Activated CD4-positive, alpha-beta T cell treated with anti-CD3 and anti-CD28 coated beads, Interleukin-2, Interleukin-4, amounts not matched to agents 100 ng/mL and 50 ng/mL, durations not matched to agents 16 hours and 8 hours (primary cell): ENCODE results near the gene FCHSD2.
A peak's percentile ranks its signal among the peaks of the same experiment; 100 is the strongest.

Experiments used
- DNase-seq: peaks from one replicate; pipeline ENCODE4 v3.0.0-alpha.2; 2020; ENCODE audit warnings: low spot score

The FCHSD2 gene

GRCh38 chr11:73142128-73142377 lies at the start of gene FCHSD2:
Gene FCHSD2, minus strand, starts transcription at chr11:73142318. Its CDS starts 441 bp downstream, at chr11:73141877.
- no peak for DNase-seq

- no peak for DNase-seq
These were observed 49.0 kb upstream of the FCHSD2 start for GRCh38 chr11:73191151-73191550.

- no peak for DNase-seq
These were observed 48.4 kb upstream of the FCHSD2 start for GRCh38 chr11:73190557-73190885.

- no peak for DNase-seq
These were observed 47.8 kb upstream of the FCHSD2 start for GRCh38 chr11:73189723-73190556.

DNA sequence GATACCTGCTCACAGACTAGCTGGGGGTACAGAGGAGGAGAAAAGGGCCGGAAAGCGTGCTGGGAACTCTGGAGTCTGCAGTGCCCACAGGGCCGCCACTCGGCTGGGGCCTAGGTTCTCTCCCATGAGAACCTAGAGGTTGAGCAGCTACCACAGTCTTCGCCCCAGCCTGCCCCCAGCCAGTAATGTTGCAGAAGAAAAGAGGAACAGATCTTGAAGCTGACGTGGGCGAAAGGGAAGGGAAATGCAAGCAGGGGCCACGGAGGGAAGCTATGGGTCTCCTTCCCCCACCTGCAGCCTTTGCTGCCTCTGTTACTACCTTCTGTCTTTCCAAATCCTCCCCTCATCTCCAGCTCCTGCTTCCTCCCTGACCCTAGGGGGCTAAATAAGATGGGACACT lies 47.2 kb upstream of the FCHSD2 start:
- DNase-seq: no peak

DNA sequence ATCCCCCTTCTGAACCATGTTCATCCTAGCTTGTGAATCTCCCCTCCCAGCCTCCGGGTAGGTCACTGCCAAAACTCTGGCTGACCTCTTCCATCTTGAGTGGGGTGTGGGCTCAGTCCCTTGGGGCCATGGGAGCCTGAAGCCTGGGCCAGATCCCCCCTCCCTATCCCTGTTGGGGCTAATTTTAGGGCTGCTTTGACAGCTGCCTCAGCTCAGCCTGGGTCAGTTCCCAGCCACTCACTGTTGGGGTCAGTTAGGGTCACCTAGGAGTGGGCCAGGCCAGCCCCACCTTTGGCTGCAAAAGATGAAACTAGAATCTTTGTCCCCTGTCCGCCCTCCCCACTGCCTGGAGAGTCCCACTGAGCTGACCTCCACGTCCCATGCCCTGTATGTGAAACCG lies 46.2 kb upstream of the FCHSD2 start:
- no peak for DNase-seq

GRCh38 chr11:73187854-73188253 lies 45.7 kb upstream of the FCHSD2 start:
- no peak for DNase-seq

DNA sequence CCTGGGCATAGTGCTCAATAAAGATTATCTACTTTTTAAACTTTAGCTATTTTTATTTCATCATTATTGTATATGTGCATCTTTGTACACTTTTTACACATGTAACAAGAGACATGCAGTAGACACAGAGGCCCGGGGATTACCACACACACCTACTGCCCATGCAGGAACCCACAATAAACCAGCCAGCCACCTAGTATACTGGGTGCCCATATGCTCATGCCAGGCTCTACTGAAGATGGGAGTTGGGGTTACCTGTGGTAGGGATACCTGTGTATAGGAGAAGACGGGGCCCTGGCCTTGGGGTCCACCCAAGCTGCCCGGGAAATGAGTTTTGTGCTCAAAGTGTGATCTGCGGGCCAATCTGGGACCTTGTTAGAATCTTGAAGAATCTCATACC lies 44.8 kb upstream of the FCHSD2 start:
- DNase-seq: no peak

DNA sequence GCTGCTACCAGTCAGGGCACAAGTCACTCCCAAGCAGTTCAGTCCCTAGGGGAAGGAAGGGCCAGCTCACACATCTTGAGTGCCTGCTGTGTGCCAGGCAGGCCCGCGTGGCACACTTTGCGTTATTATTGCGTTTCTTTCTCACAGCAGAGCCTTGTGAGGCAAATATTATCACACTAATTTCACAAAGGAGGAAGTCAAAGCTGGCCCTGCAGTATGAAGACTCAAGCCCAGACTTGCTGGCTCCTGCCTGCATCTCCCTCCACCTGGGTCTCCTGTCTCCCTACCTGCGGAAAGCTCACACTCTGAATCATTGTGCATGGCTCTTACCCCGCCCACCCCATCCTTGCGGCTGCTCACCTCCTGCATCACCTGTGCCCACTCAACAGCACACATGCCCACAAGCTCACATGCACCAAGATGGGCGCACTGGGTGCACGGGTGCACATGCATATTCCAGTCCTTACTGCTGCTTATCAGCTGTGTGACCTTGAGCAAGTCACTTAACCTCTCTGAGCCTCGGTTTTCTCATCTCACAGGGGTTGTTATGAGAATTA lies 44.3 kb upstream of the FCHSD2 start:
- no peak for DNase-seq

DNA sequence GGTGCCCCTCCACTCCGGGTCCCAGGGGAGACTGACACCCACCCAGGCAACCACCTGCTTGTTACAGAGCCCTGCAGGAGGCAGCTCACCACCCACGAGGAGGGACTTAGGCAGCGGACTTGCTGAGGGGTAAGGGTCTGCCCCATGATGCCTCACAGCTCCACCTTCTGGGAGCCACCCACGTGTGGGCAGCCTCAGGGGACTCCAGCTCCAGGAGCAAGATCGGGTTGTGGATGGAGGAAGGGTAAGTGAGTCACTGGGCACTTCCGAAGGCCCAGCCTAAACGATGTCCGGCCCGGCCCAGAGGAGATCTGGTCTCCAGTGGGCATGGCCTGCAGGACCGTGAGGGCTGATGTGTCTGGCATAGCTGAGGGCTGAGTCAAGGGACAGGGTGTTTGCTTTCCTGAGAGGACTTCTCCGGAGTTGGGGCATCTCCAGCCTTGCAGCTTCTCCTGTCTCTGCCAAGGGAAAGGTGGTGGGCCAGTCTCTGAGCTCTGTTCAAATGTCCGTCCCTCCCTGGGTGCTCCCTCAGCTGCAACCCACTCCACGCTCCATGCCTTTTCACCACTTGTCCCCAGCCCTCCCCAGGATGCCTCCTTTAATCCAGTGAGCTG lies 43.7 kb upstream of the FCHSD2 start:
- no peak for DNase-seq

DNA sequence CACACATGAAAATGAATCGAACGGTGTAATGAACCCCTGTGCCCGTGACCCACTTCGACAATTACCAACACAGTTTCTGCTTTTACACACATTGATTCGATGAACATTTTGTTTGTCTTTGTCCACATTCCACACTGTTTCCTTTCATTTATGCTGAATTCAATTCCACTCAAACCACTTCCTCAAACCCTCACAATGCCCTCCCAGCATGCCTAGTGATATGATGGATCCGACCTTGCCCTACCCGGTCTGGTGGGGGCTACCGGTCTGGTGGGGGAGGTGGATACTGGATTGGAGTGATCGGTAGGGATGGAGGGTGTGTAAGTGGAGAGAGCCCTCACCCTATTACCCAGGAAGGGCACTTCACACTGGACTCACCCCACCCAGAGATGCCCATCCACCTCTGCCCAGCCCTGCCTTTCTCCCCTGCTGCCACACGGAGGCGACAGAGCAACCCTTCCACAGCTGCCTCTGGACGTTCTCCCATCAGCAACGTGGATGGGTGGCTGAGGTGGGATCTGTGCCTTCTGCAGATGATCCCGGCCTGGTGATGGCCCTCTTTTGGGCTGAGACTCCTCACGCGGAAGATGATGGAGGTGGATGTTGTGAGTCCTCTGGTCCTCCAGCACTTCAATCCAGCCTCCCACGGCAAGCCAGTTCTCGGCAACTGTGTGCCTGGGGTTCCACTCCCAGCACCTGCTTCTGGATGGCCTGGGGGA lies 43.0 kb upstream of the FCHSD2 start:
- peak; percentile 60 for DNase-seq

- no peak for DNase-seq
These were observed 40.8 kb upstream of the FCHSD2 start for GRCh38 chr11:73182824-73183321.

DNA sequence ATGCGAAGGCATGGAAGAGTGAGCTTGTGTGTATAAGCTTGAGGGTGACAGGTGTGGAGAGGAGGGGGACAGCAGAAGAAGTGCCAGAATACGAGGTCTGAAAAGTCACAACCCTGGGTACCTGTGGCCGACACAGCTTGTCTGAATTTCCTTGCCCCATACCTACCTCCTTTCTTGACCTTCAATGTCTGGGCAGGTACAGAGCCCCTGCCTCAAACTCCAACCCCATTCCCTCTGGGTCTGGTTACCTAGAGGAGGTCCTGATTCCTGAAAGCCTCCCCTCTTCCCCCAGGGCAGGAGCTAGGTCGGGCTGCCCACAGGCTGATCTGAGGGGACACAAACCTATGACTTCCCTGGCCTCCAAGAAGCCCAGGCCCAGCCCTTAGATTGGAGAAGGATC lies 36.6 kb upstream of the FCHSD2 start:
- DNase-seq: no peak

GRCh38 chr11:73177778-73178539 lies 35.8 kb upstream of the FCHSD2 start:
- DNase-seq: peak; percentile 80

DNA sequence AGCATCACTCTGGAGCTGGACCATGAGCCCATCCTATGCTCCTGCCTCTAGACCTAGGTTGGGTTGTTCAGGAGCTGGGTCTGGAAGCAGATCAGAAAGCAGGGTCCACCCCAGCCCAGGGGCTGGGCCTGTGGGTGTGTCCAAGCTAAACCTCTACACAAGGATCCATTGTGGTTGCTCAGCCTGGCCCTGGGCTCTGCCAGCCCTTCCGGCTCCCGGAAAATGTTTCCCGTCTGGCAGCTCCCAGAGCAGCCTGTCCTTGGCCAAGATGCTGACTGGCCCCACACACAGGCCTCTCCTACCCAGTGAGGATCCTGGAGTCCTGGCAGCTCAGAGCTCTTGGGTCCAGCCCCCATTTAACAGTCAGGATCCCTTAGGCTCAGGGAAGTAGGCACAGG lies 35.3 kb upstream of the FCHSD2 start:
- no peak for DNase-seq

- DNase-seq: no peak
These were observed 34.7 kb upstream of the FCHSD2 start for GRCh38 chr11:73176874-73177155.

DNA sequence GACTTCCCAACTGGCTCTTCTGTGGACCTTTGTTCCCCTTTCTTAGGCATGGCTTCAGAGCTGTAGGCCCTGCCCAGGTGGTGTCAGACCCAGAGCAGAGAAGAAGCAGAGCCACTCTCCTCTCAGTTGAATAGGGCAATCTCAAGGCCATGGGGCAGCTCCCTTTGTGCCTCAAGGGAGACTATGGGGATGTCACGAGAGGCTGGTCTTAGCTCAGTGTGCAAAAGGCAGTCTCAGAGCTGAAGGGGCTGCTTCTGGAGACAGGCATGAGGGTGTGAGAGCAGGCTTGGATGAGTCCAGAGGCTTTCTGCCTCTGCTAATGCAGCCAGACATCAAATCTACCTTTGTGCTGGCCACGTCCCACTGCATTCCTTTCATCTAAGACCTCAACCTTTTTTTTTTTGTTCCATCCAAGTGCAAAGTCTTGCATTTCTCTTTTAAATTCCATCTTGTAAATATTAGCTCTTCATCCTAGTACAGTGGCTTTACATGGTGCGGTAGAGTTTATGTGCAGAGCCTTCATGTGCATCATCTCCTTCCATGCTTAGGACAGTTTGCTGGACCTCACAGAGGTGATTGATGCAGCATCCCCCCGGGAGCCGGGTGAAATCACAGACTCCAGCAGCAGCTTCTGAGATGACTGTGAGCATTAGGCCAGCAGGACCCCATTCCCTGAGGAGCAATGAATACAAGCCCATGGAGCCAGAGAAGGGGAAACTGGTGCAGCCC lies 34.2 kb upstream of the FCHSD2 start:
- no peak for DNase-seq

DNA sequence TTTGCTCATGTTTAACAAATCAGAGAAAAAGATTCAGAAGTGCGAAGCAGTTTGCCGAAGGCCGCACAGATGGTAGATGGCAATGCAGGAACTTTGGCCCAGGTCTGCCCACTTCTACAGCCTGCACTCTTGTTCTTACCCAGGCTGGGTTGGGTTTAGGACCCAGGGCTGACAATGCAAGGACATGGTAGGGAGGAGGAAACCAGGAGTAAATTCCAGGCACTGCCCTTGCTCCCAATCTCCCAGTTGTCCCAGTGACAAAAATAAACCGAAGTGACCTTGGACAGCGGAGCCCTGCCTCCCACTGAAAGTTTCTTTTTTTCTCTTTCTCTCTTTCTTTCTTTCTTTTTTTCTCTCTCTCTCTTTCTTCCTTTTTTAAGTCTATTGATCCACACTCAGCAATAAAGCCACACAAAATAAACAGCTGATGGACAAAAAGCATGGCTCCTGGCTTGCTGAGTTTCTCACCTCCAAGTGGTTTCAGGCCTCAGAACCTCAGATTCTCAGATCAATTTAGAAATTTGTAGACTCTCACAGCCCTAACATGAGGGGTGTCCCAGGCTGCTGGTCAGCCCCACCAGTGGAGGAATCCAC lies 33.5 kb upstream of the FCHSD2 start:
- no peak for DNase-seq

- DNase-seq: no peak
These were observed 32.3 kb upstream of the FCHSD2 start for GRCh38 chr11:73174495-73174791.

DNA sequence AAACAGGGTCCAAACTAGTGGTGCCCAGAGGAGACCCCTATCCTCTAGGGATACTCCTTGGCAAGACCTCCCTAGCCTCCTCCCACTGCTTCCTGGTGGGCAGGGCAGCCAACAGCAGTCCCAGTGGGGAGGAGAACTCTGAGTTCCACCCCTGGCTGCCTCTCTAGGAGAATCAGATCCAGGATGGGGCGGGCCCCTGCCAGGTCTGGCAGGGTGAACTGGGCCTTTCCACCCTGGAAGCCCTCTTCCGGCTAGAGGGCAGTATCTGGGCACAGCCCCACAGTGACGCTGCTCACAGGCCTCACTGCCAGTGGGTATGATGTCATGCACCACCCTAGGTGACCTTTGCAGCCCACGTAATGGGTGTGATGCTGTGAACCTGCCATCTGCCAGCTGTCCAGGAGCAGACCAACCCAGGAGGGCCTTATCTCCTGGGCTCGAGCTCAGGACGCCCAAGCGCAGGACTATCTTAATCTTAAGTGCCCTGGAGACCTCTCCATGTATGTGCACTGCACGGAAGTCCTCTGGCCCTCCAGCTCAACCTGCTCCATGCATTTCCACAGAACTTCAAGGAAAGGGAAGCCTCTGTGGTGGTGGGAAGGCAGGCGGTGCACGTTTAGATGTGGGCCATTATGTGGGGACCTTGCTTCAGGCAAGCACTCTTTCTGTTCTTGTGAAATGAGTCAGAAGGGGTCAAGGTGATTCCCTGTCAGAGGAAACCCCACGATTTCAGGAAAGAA lies 31.8 kb upstream of the FCHSD2 start:
- no peak for DNase-seq
